ENCODE data around the gene DOCK8. TPM values are rescaled to one million over a fixed set of nuclear protein-coding genes. Genes with fewer than 3 reads are reported as not detected.

Gene DOCK8
- total RNA-seq, 1 donor from 2014 or later, result 0.54 TPM

GRCh38 chr9:385818-386398, 171.2 kb downstream of the DOCK8 start:
- no peaks in the 10 kb centered on the region for H3K36me3 ChIP-seq
- no peaks in the 10 kb centered on the region for H3K79me2 ChIP-seq (ENCODE audit: low read depth)
- no peaks in the 10 kb centered on the region for H3K4me1 ChIP-seq
- H3K4me3 ChIP-seq, result no peak overlapping the region
- H3K27ac ChIP-seq, result no peak overlapping the region
- peak; percentile 76 for DNase-seq (ENCODE audit: low spot score)
- no peaks in the 10 kb centered on the region for H3F3A ChIP-seq (ENCODE audit: low read depth)
- H4K20me1 ChIP-seq (ENCODE audit: low read depth), result no peaks in the 10 kb centered on the region
- no peak overlapping the region for H3K9ac ChIP-seq
- Mint-ChIP-seq H3K4me3 (no peak overlapping the region), H3K9me3 (no peaks in the 10 kb centered on the region), H3K27me3 (ENCODE audit: insufficient read depth, low read depth) (no peaks in the 10 kb centered on the region), H3K36me3 (no peaks in the 10 kb centered on the region), H3K27ac (no peak overlapping the region), H3K4me1 (peaks cover 4% of the 10 kb centered on the region)
- no peak overlapping the region for H3K4me2 ChIP-seq
- H3K9me3 ChIP-seq (ENCODE audit: low read depth), result no peaks in the 10 kb centered on the region
- TF ChIP-seq CTCF (IDR thresholded peaks at IDR 0.05), result peak; percentile 87
- no peak for TF ChIP-seq EZH2phosphoT487 (IDR thresholded peaks at IDR 0.05)
- H3K27me3 ChIP-seq, result no peaks in the 10 kb centered on the region
- H2AFZ ChIP-seq (replicated peaks), result no peak overlapping the region

- Histone ChIP-seq H4K20me1 (ENCODE audit: low read depth) (no peaks in the 10 kb centered on the region), H3K79me2 (ENCODE audit: low read depth) (no peaks in the 10 kb centered on the region), H3K4me3 (no peak overlapping the region), H3K9ac (no peak overlapping the region), H3K4me1 (no peaks in the 10 kb centered on the region), H3K27me3 (no peaks in the 10 kb centered on the region), H3F3A (ENCODE audit: low read depth) (no peaks in the 10 kb centered on the region), H3K36me3 (no peaks in the 10 kb centered on the region), H3K9me3 (ENCODE audit: low read depth) (no peaks in the 10 kb centered on the region), H3K27ac (no peak overlapping the region), H3K4me2 (no peak overlapping the region), H2AFZ (replicated peaks) (no peak overlapping the region)
- Mint-ChIP-seq H3K27ac (no peak overlapping the region), H3K27me3 (ENCODE audit: insufficient read depth, low read depth) (no peaks in the 10 kb centered on the region), H3K4me3 (no peak overlapping the region), H3K36me3 (no peaks in the 10 kb centered on the region), H3K9me3 (peaks cover 2% of the 10 kb centered on the region), H3K4me1 (peaks cover 8% of the 10 kb centered on the region)
- no peak for TF ChIP-seq CTCF (IDR thresholded peaks at IDR 0.05)
- no peak for TF ChIP-seq EZH2phosphoT487 (IDR thresholded peaks at IDR 0.05)
- no peak for TF ChIP-seq EZH2 (IDR thresholded peaks at IDR 0.05)
- DNase-seq (ENCODE audit: low spot score), result no peak
These were observed 174.5 kb downstream of the DOCK8 start for GRCh38 chr9:389159-389558.

- Mint-ChIP-seq H3K27ac (no peak overlapping the region), H3K27me3 (ENCODE audit: insufficient read depth, low read depth) (no peaks in the 10 kb centered on the region), H3K4me3 (no peak overlapping the region), H3K4me1 (peaks cover 8% of the 10 kb centered on the region), H3K36me3 (no peaks in the 10 kb centered on the region), H3K9me3 (peaks cover 2% of the 10 kb centered on the region)
- no peak overlapping the region for H3K9ac ChIP-seq
- no peak overlapping the region for H3K27ac ChIP-seq
- no peaks in the 10 kb centered on the region for H3K36me3 ChIP-seq
- no peaks in the 10 kb centered on the region for H3K27me3 ChIP-seq
- no peak overlapping the region for H3K4me2 ChIP-seq
- no peaks in the 10 kb centered on the region for H3K9me3 ChIP-seq (ENCODE audit: low read depth)
- H3K79me2 ChIP-seq (ENCODE audit: low read depth), result no peaks in the 10 kb centered on the region
- no peaks in the 10 kb centered on the region for H3F3A ChIP-seq (ENCODE audit: low read depth)
- DNase-seq (ENCODE audit: low spot score), result no peak
- H3K4me1 ChIP-seq, result no peaks in the 10 kb centered on the region
- H3K4me3 ChIP-seq, result no peak overlapping the region
- TF ChIP-seq CTCF (IDR thresholded peaks at IDR 0.05) (no peak), EZH2 (IDR thresholded peaks at IDR 0.05) (no peak), EZH2phosphoT487 (IDR thresholded peaks at IDR 0.05) (no peak)
- H4K20me1 ChIP-seq (ENCODE audit: low read depth), result no peaks in the 10 kb centered on the region
- H2AFZ ChIP-seq (replicated peaks), result no peak overlapping the region
These were observed 175.1 kb downstream of the DOCK8 start for GRCh38 chr9:389758-390157.

All from neural progenitor cell (in vitro differentiated cells).